ENCODE results near the gene RNF20.

DNA sequence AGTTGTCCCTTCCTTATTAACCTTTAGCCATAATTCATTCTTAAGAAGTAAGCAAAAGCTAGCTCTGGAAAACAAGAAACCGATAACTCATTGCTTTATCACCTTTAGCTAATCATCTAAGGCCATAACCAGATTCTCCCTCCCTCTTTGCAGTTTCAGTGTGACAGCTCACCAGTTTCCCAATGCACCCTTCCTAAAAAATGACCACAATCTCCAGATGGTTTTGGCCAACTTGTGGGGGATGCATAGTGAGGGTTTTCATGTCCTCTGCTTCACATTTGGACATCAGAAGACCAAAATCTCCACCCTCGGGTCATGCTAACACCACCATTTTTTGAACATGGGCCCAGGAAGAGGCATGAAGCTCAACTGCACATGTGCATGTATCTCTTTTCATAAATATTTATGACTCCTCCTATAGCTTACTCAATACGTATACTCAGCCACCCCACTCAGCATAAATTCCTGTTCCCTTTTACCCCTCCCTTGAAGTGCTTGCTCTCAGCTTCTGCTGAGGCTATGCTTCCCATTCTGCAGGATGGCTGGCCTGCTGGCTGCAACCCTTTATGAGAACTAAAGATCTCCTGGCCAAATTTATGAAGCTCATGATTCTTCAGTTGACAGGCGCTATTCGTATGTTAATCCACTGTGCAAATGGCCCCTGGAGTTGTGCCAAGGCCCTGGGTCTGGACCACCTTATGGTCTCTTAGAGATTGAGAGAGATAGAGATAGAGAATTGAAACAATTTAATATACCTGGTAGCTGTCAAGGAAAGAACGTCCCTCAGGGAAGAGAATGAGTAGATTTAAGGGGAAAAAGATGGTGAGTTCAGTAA, 46.3 kb downstream of the RNF20 start:
- TF ChIP-seq, protein P1, sequence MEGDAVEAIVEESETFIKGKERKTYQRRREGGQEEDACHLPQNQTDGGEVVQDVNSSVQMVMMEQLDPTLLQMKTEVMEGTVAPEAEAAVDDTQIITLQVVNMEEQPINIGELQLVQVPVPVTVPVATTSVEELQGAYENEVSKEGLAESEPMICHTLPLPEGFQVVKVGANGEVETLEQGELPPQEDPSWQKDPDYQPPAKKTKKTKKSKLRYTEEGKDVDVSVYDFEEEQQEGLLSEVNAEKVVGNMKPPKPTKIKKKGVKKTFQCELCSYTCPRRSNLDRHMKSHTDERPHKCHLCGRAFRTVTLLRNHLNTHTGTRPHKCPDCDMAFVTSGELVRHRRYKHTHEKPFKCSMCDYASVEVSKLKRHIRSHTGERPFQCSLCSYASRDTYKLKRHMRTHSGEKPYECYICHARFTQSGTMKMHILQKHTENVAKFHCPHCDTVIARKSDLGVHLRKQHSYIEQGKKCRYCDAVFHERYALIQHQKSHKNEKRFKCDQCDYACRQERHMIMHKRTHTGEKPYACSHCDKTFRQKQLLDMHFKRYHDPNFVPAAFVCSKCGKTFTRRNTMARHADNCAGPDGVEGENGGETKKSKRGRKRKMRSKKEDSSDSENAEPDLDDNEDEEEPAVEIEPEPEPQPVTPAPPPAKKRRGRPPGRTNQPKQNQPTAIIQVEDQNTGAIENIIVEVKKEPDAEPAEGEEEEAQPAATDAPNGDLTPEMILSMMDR (conservative IDR thresholded peaks at IDR 0.05; ENCODE audit: low read depth, low read length): no peak
- no peak for TF ChIP-seq EZH2 (IDR thresholded peaks at IDR 0.05; ENCODE audit: borderline replicate concordance, low read depth, low read length, poor library complexity, severe bottlenecking)

Measured in A673 (cell line).